GM18499 (cell line): ENCODE data around the gene AGPAT2.

ENCODE experiments used
- ATAC-seq: cut with Tn5 transposase; IDR thresholded peaks from one replicate; pipeline ENCODE4 v1.9.1; 2021; ENCODE audit warnings: moderate number of reproducible peaks; ENCODE audit not compliant: insufficient read depth, unreplicated experiment

Gene AGPAT2

DNA sequence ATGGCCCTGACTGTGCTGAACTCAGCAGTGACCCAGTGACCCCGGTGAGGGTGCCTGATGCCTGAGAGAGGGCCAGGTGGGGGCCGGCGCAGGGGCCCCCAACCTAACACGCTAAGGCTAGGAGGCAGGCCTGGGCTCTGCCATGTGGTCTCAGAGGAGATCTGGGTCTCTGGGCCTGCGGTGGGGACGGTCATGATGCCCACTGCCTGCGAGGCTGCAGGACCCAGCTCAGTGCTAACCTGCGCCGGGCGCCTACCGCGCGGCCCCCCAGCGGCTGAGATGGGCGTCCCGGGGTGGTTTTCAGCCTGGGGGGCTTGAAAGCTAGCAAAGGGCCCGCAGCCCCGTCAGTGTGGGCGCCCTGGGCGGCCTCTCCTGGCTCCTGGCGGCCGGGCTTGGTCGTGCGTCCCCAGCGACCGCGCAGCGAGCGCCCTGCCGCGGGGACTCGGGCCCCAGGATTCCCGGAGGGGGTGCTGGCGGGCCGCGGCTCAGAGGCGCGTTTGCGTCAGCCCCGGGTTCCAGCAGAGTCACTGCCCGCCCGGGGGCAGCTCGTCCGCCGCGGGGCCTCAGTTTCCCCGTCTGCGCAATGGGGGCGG is 22.1 kb downstream of the AGPAT2 start:
- no peak for ATAC-seq

DNA sequence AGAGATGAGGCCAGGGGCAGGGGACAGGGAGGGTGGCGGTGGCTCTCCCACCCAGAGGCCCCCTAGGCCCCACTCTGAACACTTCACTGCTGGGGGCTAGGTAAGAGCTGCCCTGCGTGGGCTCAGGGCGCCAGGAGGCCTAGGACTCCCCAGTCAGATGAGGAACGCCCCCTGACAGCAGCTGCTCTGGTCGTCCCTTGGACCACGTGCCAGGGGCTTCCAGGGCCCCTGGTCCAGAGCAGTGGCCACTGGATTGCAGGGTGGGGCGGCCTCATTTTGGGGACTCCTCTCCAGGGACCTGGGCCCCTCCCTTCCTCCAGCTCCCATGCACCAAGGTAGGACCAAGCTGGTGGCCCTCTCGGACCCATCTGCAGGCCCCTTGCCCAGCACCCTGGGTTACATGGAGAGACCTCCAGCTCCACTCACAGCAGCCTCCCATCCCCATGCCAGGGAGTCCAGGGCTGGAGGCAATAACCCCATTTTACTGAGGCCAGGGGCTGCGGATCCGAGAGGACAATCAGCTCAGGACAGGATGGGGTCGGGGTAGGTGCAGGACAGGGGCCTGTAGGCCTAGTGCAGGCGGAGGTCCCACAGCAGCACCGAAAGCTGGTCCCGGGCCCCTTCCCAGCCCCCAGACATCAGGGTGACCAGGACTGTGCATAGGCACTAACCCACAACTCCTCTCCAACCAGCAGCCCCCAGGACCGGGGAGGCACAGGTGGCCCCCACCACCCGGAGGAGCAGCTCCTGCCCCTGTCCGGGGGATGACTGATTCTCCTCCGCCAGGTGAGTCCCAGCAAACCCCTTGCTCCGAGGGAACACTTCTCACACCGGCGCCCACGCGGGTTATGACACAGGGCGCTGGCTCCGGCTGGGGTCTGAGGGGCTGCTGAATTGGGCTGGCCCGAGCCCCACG is 23.0 kb downstream of the AGPAT2 start:
- no peak for ATAC-seq

DNA sequence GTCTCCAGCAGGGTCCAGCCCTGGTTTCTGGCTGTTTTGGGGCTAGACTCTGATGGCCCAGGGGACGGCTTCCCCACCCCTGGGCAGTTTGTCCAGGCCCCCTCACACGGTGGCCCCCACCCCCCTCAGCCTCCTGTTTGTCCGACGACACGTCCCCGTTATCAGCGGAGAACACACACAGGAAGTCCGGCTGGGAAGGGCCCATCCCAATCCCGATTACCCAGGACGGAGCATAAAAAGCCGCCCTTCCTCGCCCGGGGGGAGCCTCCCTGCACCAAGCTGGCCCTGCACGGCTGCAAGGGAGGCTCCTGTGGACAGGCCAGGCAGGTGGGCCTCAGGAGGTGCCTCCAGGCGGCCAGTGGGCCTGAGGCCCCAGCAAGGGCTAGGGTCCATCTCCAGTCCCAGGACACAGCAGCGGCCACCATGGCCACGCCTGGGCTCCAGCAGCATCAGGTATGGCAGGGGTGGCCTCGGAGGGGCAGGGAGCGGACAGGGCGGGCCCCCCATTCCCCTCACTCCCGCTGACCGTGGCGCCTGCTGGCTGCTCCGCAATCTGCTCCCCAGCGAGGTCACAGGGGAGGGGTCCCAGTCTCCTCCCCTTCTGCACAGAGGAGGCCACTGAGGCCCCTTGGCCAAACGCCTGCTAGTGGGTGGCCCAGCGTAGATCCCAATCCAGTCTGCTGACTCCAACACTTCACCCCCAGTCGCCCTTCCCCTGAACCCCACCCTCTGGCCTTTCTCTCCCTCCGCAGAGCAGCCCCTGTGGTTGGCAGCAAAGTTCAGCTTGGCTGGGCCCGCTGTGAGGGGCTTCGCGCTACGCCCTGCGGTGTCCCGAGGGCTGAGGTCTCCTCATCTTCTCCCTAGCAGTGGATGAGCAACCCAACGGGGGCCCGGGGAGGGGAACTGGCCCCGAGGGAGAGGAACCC is 24.3 kb downstream of the AGPAT2 start, which contains the start of gene EGFL7:
Gene EGFL7 (plus strand): TSS at position 261 of the 926 bp plus-strand sequence. CDS start 5,367 bp downstream, outside the sequence.
- no peak for ATAC-seq

DNA sequence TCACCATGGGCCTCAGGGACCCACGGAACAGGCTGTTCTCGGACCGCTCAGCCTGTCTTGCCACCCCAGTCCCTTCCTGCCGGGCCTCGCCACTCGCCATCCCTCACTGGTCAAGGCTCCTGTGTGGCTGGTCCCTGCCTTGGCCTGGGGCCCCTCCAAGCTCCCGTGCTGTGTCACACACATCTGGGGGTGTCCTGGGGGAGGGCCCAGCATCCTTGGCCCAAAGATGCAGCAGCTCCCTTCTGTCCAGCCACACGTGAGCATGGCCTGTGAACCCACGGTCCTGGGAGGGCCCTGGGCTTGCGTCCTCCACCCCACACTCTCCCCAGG is 25.0 kb downstream of the AGPAT2 start:
- ATAC-seq: no peak

DNA sequence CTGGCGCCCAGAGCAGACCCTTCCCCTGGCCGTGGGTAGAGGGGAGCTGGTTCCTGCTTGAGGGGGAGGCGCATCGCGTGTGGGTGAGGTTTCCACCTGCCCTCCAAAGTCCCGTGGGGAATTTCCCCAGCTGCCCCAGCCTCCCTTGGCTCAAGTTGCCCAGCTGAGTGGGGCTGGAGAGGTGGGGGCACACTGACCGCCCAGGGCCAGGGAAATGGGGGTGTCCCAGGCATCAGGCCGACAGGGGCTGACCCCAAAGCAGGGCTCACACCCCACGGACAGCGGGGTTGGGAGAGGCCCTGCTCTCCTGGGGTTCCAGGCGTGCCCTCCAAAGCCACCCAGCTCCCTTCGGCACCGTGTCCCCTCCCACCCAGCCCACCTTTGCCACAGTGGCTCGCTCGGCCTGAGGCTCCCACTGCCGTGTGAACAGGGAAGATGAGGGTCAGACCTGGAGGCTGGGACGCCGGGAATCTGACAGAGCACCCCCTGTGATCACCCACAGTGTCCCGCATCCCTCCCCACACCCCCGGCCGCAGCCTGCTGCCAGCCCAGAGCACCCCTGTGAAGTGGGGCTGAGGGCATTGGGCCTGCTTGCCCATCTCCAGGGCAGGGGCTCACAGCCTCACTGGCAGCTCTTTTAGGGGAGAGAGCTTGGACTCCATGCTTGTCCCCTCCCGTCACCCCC is 25.5 kb downstream of the AGPAT2 start:
- ATAC-seq: no peak

DNA sequence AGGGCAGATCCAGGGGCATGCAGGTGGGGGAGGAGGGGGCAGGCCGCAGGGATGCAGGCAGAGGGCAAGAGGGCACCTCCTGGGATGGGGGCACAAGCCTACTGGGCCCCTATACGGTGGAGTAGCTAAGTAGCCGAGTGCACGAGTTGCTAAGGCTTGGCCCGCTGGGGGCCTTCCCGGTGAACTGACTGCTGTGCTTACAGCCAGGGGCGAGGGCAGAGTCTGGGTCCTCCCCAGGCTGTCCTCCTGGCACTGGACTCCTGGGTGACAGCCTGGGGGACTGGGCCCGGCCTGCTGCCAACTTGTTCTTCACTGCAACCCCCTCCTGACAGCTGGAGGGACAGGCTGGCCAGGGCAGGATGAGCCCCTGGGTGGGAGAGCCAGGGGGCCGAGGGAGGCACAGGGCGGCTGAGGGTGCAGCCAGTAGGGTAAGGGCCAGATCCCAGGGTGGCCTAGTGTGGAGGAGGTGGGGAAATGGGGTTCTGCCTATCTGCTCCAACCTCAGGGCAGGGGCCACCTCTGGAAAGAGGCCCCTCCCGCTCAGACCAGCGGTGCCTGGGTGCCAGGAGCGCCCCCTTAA is 26.2 kb downstream of the AGPAT2 start:
- no peak for ATAC-seq

DNA sequence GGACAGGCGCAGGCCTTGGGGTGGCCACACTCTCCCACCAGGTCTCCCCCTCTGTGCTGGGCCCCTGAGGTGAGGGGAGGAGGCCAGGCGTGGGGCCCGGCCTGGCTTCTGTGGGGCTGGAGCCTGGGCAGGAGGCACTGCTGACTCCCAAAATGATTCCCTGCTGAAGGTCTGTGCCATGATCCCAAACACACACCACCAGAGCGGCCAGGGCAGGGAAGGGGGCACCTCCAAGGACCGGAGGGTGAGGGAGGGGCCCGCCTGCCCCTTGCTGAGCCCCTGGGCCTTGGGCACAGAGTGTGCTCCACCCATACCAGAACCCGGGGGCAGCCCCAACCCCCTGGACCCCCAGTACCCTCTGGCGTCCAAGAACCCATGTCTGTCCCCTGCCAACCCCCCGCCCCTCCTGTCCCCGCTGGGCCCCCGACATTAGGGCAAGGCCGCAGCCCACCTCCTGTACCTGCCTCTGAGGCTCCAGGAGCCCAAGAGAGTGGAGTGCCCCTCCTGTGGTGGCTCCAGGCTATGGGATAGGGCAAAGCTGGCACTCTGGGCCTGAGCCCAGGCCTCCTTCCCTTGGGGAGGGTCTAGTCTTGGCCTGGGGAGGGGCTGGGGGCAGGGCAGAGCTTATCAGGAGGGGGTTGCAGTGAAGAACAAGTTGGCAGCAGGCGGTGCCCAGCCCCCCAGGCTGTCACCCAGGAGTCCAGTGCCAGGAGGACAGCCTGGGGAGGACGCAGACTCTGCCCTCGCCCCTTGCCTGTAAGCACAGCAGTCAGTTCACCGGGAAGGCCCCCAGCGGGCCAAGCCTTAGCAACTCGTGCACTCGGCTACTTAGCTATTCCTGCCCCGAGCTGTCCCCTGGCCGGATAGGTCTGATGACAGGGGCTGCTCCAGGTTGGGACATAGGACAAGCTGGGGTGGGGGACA is 27.1 kb downstream of the AGPAT2 start:
- no peak for ATAC-seq

DNA sequence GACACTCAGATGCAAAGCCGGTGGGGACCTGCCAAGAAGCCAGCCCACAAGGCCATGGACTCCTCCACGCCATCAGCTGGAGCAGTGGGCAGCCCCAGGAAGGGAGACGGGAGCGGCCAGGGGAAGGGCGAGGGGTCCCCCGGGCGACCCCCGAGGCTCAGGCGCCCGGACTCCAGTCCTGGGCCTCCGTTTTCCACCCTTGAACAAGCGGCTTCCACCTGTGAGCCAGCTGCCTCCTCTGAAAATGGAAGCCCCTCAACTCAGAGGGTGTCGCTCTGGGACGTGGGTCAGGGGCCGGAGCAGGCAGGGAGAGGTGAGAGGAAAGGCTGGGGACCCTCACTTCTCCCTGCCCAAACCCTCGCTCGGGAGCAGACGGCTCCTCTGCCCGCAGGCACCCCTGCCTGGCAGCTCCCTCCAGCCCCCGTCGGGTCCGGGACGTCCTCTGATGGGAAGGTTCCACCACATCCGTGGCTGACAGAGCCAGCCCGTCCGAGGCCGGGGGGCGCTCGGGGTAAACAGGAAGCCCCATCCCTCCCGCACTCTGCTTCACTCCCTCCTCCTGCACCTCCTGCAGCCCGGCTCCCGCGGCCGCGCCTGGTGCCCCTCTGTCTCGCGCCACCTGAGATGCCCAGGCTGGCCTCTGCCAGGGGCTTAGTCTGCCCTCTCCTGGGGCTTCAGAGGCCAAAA is 28.3 kb downstream of the AGPAT2 start:
- no peak for ATAC-seq

DNA sequence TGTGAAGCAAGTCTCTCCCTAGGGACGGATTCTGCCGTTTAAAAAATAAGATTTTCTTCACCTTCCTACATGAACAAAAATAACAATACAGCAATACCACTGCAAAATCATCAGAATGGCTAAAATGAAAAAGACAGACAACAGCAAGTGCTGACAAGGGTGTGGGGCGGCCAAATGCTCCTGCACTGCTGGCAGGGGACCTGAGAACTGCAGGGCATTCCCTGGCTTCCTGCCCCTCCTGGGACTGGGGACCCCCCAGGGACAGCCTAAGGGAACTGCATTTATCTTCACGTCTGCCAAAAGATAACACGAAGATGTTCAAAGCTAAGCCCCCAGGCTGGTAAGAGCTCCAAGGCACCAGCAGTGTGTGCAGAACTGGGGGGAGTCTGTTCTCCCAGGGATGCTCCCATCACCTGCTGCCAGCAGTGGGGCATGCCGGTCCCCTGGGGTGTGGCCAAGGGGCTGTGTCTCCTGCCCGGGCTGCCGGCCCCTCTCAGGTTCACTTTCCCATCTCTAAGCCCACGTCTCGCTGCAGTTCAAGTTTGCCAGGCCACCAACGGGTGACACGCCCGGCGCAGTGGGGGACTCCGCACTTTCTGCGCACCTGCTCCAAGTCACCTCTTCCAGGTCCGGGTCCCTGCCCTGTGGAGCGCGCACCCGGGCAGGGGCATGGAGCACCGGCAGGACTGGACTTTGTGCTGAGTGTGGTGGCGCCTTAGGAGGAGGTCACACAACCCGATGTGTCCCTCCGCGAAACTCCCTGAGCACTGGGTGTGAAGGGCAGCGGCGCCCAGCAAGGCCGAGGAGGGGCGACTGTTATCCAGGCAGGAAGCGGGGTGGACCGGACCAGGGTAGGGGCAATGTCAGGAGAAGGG is 29.0 kb downstream of the AGPAT2 start:
- ATAC-seq: no peak

DNA sequence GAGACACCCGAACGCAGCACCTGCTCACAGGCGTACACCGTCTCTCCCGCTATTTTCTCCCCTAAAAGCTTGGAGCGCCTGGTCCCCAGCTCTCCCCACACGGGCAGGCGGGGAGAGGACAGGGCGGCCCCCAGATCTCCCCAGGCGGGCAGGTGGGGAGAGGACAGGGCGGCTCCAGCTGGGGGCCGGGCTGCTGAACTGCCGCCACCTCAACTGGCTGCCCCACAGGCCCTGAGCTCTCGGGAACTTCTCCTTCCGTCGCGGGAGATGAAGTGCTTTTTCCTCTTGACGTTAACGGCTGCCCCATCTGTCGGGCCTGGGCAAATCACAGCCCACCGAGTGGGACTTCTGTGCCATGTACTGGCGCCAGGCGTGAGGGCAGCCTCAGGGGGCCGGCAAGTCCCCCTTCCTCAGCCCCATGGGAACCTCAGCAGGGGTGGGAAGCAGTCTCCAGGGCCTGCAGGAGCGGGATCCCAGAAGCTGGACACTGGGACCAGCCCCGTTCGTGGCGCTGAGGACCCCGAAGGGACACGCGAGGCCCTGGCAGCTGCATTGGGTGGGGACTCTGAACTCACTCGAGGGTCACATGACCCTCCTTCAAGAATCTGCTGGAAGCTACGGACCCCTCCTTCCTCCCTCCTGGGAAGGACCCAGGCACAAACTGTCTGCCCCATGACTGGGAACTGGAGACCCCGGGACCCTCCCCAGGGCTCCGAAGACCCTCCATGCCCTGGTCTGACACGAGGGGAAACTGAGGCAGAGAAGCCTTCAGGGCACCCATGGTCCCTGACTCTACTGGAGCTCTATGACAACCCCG is 30.3 kb downstream of the AGPAT2 start:
- no peak for ATAC-seq

DNA sequence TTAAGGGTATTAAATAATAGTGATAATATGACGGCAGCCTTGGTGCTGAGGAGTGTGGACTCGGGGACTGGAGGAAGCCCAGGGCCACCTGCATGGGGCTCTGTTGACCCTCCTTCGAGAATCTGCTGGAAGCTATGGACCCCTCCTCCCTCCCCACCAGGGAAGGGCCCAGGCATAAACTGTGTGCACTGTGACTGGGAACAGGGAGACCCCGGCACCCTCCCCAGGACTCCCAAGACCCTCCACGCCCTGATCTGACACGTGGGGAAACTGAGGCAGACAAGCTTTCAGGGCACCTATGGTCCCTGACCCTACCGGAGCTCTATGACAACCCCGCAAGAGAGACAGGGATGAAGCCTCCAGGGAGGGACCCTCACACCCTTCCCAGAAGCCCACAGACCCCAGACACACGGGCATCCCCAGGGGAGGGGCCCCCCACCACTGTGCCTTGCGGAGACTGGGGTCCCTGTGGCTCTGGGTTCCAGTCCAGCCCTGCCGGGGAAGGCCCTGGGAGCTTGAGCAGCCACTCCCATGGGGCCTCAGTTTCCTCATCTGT is 31.0 kb downstream of the AGPAT2 start:
- ATAC-seq: no peak

DNA sequence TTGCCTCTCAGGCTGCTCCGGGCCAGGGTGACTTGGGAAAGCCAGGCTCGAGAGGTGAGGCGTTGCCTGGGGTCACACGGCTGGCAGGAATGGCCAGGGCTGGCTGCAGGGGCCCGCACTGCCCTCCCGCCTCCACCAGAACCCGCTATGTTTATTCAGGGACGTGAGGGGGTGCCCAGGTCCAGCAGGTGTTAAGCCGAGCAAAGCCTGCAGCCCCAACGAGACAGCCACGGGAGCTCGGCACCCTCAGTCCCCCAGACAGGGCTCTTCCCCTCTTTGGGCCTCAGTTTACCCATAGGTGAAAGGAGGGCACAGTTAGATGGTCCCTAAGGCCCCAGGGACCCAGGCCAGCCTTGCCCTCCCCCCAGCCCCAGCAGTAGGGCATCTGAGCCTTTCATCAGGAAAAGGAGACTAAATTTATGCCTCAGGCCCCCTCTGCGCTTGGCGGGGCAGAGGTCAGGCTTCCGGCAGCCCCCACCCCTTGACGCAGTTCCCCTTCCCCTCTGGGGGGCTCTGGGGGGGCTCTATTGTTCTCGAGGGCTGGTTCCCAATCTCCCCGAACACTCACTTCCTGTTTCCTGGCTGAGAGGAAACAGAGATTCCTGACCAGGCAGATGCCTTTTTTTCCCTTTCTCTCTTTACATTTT is 31.6 kb downstream of the AGPAT2 start:
- ATAC-seq: no peak

DNA sequence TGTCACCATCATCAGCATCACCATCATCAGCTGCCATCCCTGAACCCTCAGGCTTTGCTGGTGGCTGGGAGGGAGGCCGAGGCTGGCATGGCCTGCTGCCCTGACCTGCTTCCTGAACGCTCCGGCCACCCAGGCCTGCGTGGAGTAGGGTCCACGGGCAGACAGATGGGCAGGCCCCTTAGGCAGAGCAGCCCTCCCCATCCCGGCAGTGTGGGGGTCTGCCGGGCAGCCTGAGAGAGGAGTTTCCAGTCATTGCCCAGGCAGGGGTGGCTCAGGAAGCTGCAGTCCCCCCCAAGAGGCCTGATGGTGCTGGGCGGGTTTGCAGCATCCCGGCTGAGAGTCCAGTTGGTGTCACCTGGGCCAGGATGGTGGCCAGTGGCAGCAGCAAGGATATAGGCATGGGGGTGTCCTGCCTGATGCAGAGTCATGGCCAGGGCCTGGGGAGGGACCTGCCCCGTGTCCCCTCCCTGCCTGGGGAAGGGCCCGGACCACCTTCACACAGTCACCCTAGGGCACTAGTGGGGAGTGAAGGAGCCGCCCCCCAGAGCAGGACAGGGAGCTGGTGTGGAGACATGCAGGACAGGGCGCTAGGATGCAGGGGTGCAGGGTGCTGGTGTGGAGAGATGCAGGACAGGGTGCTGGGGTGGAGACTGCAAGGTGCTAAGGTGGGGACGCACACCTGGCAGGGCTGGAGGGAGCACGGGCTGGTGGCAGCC is 32.3 kb downstream of the AGPAT2 start:
- ATAC-seq: no peak

DNA sequence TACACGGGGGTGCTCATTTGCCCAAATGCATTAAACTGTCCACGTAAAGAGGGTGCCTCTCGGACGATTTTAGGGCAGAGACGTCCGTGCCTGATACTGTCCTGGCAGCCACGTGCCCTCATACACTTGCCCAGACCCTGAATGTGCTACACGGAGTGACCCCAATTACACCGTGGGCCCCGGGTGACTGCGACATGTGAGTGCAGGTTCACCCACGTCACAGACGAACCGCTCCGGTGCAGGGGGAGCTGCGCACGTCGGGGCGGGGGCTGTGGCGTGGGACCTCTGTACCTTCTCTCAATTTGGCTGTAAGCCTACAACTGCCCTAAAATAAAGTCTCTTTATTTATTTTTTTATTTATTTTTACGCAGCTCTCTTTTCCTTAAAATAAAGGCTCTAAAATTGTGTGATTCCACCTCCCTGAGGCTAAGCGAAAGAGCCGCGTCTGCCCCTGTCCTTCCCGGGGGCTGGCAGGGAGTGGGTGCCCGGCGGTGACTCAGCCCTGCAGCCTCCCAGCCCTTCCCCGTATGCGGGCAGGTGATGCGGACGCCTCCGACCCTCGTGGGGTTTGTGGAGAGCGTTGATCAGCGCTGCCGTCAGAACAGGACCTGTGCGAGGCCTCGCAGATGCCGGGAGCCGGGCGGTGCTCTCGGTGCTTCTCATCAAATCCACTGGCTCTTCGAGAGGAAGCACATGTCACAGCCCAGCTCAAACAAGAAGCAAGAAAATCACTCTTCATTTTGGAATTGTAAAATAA is 33.8 kb downstream of the AGPAT2 start:
- no peak for ATAC-seq
